H1 (cell line): ENCODE data around the gene ZNF500. TPM values are rescaled to one million over a fixed set of nuclear protein-coding genes. Genes with fewer than 3 reads are reported as not detected.

Source experiments
- CTCF ChIA-PET: fragments of 300-600 bp; sonication (Branson Sonifier 250); formaldehyde crosslinking; loops from one replicate; lab custom pipeline; 2021; ENCODE audit not compliant: partially characterized antibody; lab: Charles Lee
- POLR2A ChIA-PET: fragments of 300-600 bp; sonication (Branson Sonifier 250); formaldehyde crosslinking; loops from one replicate; lab custom pipeline; 2021; ENCODE audit warnings: inconsistent platforms; ENCODE audit not compliant: partially characterized antibody; lab: Charles Lee
- DNase-seq, 2 experiments: peaks; one replicate each; pipeline versions ENCODE4 v3.0.0 to v3.0.0-alpha.2; 2010 to 2022; ENCODE audit warnings: low spot score in 2 of 2, low read depth in 1 of 2, mixed read lengths in 1 of 2
- FAIRE-seq: peaks from 2 replicates; lab custom pipeline; 2011; peaks lifted over from hg19 to GRCh38; lab: Jason Lieb, UNC
- H2AFZ ChIP-seq: 2 replicates; pipeline ENCODE4 v1.8.1; 2012; ENCODE audit warnings: low read length, inconsistent platforms
- H2AK5ac ChIP-seq: 2 replicates; pipeline ENCODE4 v1.6.1; 2013; ENCODE audit warnings: low read depth, low read length
- H2BK120ac ChIP-seq: replicated peaks from 2 replicates; pipeline ENCODE3; 2013; ENCODE audit warnings: low read depth, low read length, inconsistent platforms
- H2BK12ac ChIP-seq: 2 replicates; pipeline ENCODE4 v1.6.1; 2013; ENCODE audit warnings: low read depth, low read length
- H2BK15ac ChIP-seq: 2 replicates; pipeline ENCODE4 v1.6.1; 2013; ENCODE audit warnings: low read length
- H2BK20ac ChIP-seq: 2 replicates; pipeline ENCODE4 v1.6.1; 2013; ENCODE audit warnings: low read length
- H2BK5ac ChIP-seq: 2 replicates; pipeline ENCODE4 v1.6.1; 2013; ENCODE audit warnings: low read depth, low read length
- H3K14ac ChIP-seq: 2 replicates; pipeline ENCODE4 v1.6.1; 2013; ENCODE audit warnings: inconsistent platforms; ENCODE audit not compliant: insufficient read length
- H3K18ac ChIP-seq: 2 replicates; pipeline ENCODE4 v1.6.1; 2013; ENCODE audit warnings: low read length; ENCODE audit errors: extremely low read depth
- H3K23ac ChIP-seq: 2 replicates; pipeline ENCODE4 v1.6.1; 2013; ENCODE audit warnings: inconsistent platforms; ENCODE audit not compliant: insufficient read length
- H3K23me2 ChIP-seq: 2 replicates; pipeline ENCODE4 v1.6.1; 2013; ENCODE audit warnings: low read depth, low read length
- H3K27ac ChIP-seq: 2 replicates; pipeline ENCODE4 v1.6.1; 2011; ENCODE audit warnings: low read depth, low read length, inconsistent platforms
- H3K27me3 ChIP-seq, 4 experiments: replicated peaks in 1 of 4; 1 replicate in 1 of 4; 2 replicates in 3 of 4; pipeline versions ENCODE4 v1.6.1 to v1.8.1; 2011 to 2013; ENCODE audit warnings: low read length in 3 of 4, mild to moderate bottlenecking in 3 of 4, inconsistent platforms in 2 of 4, mixed read lengths in 2 of 4, moderate library complexity in 1 of 4; ENCODE audit not compliant: control insufficient read depth in 3 of 4, insufficient read depth in 3 of 4; ENCODE audit errors: extremely low read depth in 1 of 4
- H3K36me3 ChIP-seq, 4 experiments: 2 replicates each; pipeline versions ENCODE4 v1.6.1 to v1.8.1; 2011 to 2013; ENCODE audit warnings: mild to moderate bottlenecking in 4 of 4, low read length in 3 of 4, moderate library complexity in 2 of 4, control low read depth in 1 of 4, inconsistent platforms in 1 of 4; ENCODE audit not compliant: insufficient read depth in 4 of 4, control insufficient read depth in 2 of 4
- H3K4ac ChIP-seq: replicated peaks from 2 replicates; pipeline ENCODE3; 2013; ENCODE audit warnings: low read length, low read depth, mixed read lengths, inconsistent platforms; ENCODE audit not compliant: insufficient read length
- H3K4me1 ChIP-seq, 4 experiments: replicated peaks in 1 of 4; 1 replicate in 1 of 4; 2 replicates in 3 of 4; pipeline versions ENCODE4 v1.6.1 to v1.8.1; 2011 to 2013; ENCODE audit warnings: low read length in 3 of 4, inconsistent platforms in 2 of 4, mixed read lengths in 1 of 4; ENCODE audit not compliant: insufficient read depth in 4 of 4, control insufficient read depth in 3 of 4
- H3K4me2 ChIP-seq, 2 experiments: 2 replicates each; pipeline versions ENCODE4 v1.6.1 to v1.8.1; 2011 to 2013; ENCODE audit warnings: low read depth in 2 of 2, low read length in 2 of 2, control low read depth in 1 of 2, inconsistent platforms in 1 of 2, mild to moderate bottlenecking in 1 of 2; ENCODE audit not compliant: insufficient read depth in 1 of 2
- H3K4me3 ChIP-seq, 4 experiments: fragments of 200-600, 300-600 bp in 1 of 4; sonication (generic), shearing (Covaris generic), sonication (Bioruptor Twin) in 1 of 4; 2 replicates each; pipeline versions ENCODE4 v1.5.1 to v1.8.1; 2011 to 2016; ENCODE audit warnings: low read length in 4 of 4, low read depth in 3 of 4, control low read depth in 2 of 4, inconsistent platforms in 2 of 4, mild to moderate bottlenecking in 2 of 4, mixed read lengths in 1 of 4, moderate library complexity in 1 of 4; ENCODE audit not compliant: insufficient read depth in 2 of 4; ENCODE audit errors: extremely low read depth in 1 of 4
- H3K56ac ChIP-seq: replicated peaks from 2 replicates; pipeline ENCODE3; 2013; ENCODE audit warnings: low read depth, mild to moderate bottlenecking, mixed read lengths, low read length, inconsistent platforms; ENCODE audit not compliant: insufficient read length
- H3K79me1 ChIP-seq: 2 replicates; pipeline ENCODE4 v1.6.1; 2013; ENCODE audit warnings: low read depth, low read length, control low read depth
- H3K79me2 ChIP-seq, 2 experiments: 2 replicates each; pipeline versions ENCODE4 v1.6.1 to v1.8.1; 2012 to 2013; ENCODE audit warnings: low read length in 2 of 2, mild to moderate bottlenecking in 2 of 2, inconsistent platforms in 1 of 2; ENCODE audit not compliant: insufficient read depth in 2 of 2, control insufficient read depth in 1 of 2
- H3K9ac ChIP-seq, 4 experiments: replicated peaks in 1 of 4; 1 replicate in 1 of 4; 2 replicates in 3 of 4; pipeline versions ENCODE4 v1.6.1 to v1.8.1; 2011 to 2013; ENCODE audit warnings: low read depth in 3 of 4, low read length in 3 of 4, control low read depth in 2 of 4, mild to moderate bottlenecking in 2 of 4, moderate library complexity in 2 of 4, inconsistent platforms in 1 of 4; ENCODE audit errors: extremely low read depth in 1 of 4
- H3K9me3 ChIP-seq, 2 experiments: 2 replicates each; pipeline versions ENCODE4 v1.6.1 to v1.8.1; 2012 to 2013; ENCODE audit warnings: mild to moderate bottlenecking in 2 of 2, moderate library complexity in 2 of 2, control low read depth in 1 of 2, inconsistent platforms in 1 of 2, low read depth in 1 of 2, low read length in 1 of 2, mixed read lengths in 1 of 2; ENCODE audit not compliant: insufficient read depth in 2 of 2
- H4K20me1 ChIP-seq, 2 experiments: replicated peaks in 1 of 2; 2 replicates each; pipeline versions ENCODE3 to v1.8.1; 2011 to 2013; ENCODE audit warnings: inconsistent platforms in 2 of 2, low read length in 2 of 2, mild to moderate bottlenecking in 1 of 2; ENCODE audit not compliant: insufficient read depth in 2 of 2, control insufficient read depth in 1 of 2
- H4K5ac ChIP-seq: 2 replicates; pipeline ENCODE4 v1.6.1; 2013; ENCODE audit warnings: low read length, low read depth, mixed read lengths, inconsistent platforms; ENCODE audit not compliant: insufficient read length
- H4K8ac ChIP-seq: 2 replicates; pipeline ENCODE4 v1.8.0; 2013; ENCODE audit warnings: mild to moderate bottlenecking, moderate library complexity, low read length, inconsistent platforms; ENCODE audit not compliant: insufficient read depth; ENCODE audit errors: extremely low read depth
- H4K91ac ChIP-seq: replicated peaks from 2 replicates; pipeline ENCODE3; 2013; ENCODE audit warnings: low read length, mixed read lengths, inconsistent platforms; ENCODE audit not compliant: insufficient read length
- ATF2 ChIP-seq: IDR thresholded peaks from 2 replicates; pipeline ENCODE4 v1.6.1; 2012; ENCODE audit warnings: low read length, inconsistent platforms
- ATF3 ChIP-seq: IDR thresholded peaks from 2 replicates; pipeline ENCODE4 v1.6.1; 2011; ENCODE audit warnings: low read depth, mild to moderate bottlenecking, low read length; ENCODE audit not compliant: insufficient read depth
- CEBPB ChIP-seq: IDR thresholded peaks from 2 replicates; pipeline ENCODE4 v1.6.1; 2012; ENCODE audit warnings: low read depth, low read length
- GABPA ChIP-seq: IDR thresholded peaks from 2 replicates; pipeline ENCODE4 v1.6.1; 2011; ENCODE audit warnings: mild to moderate bottlenecking, low read length, moderate library complexity, borderline replicate concordance; ENCODE audit not compliant: insufficient read depth
- KDM1A ChIP-seq: fragments of 200-600, 300-600 bp; sonication (generic); IDR thresholded peaks from 2 replicates; pipeline ENCODE4 v1.7.1; 2016; ENCODE audit warnings: mild to moderate bottlenecking, low read length, borderline replicate concordance
- MAFK ChIP-seq: IDR thresholded peaks from 2 replicates; pipeline ENCODE4 v1.6.1; 2012; ENCODE audit warnings: low read depth, mild to moderate bottlenecking, improper control_type of control experiment, low read length
- POLR2A ChIP-seq, 2 experiments: IDR thresholded peaks; 1 replicate in 1 of 2; 2 replicates in 1 of 2; pipeline ENCODE4 v1.6.1; 2011; ENCODE audit warnings: low read depth in 2 of 2, low read length in 2 of 2, mild to moderate bottlenecking in 2 of 2; ENCODE audit errors: control extremely low read depth in 1 of 2
- POLR2AphosphoS5 ChIP-seq: IDR thresholded peaks from 2 replicates; pipeline ENCODE4 v1.6.1; 2011; ENCODE audit warnings: low read depth, low read length
- POU5F1 ChIP-seq: IDR thresholded peaks from 2 replicates; pipeline ENCODE4 v1.6.1; 2011; ENCODE audit warnings: low read depth, mild to moderate bottlenecking, low read length, moderate library complexity
- RFX5 ChIP-seq: IDR thresholded peaks from 2 replicates; pipeline ENCODE4 v1.6.1; 2011; ENCODE audit warnings: low read depth, low read length, improper control_type of control experiment, borderline replicate concordance
- SIRT6 ChIP-seq: IDR thresholded peaks from one replicate; pipeline ENCODE4 v1.7.1; 2012; ENCODE audit warnings: low read length, inconsistent platforms
- SUZ12 ChIP-seq: fragments of 200-600 bp; sonication (generic); IDR thresholded peaks from 2 replicates; pipeline ENCODE4 v1.6.1; 2012; ENCODE audit warnings: mild to moderate bottlenecking, inconsistent platforms, low read length, moderate library complexity, mixed read lengths
- TAF1 ChIP-seq: IDR thresholded peaks from 2 replicates; pipeline ENCODE4 v1.6.1; 2011; ENCODE audit warnings: mild to moderate bottlenecking, low read depth, low read length
- whole genome bisulfite sequencing, 2 experiments: shearing (Covaris generic) in 1 of 2; methylation state at CpG; one replicate each; pipeline versions ENCODE4 v1.1.6 to v1.1.7; 2013 to 2015; ENCODE audit warnings: low lambda C conversion rate in 2 of 2, mixed read lengths in 2 of 2, inconsistent platforms in 1 of 2, low coverage in 1 of 2, missing lambda C conversion rate in 1 of 2; ENCODE audit not compliant: insufficient replicate concordance in 2 of 2, insufficient coverage in 1 of 2, insufficient read length in 1 of 2; ENCODE audit errors: extremely low coverage in 1 of 2, missing lambda C conversion rate in 1 of 2; 5-methylcytosine and 5-hydroxymethylcytosine counted together
- polyA plus RNA-seq, 7 experiments: library from polyadenylated mRNA; depleted of rRNA in 3 of 7; stranded (reverse) in 5 of 7; unstranded in 2 of 7; fragments of >200 nt in 5 of 7; fragments of 200-250 nt in 2 of 7; gene quantifications; 1 replicate in 5 of 7; 2 replicates in 1 of 7; 4 replicates in 1 of 7; pipeline versions ENCODE4 v1.2.1 to v1.2.3, GENCODE V29; 2011 to 2013; ENCODE audit warnings: missing spikeins in 2 of 7, mixed read lengths in 2 of 7
- total RNA-seq: library from RNA; stranded (reverse); fragmentation: NEBNext Ultra II Directional; extraction: Animal tissue kit (Norgen Biotek cat#: 25700); gene quantifications from 2 replicates; pipeline ENCODE4 v1.2.1, GENCODE V29; 2021

The ZNF500 gene
- total and polyA plus RNA-seq, 2 of the 8 experiments (the other 6 are each of a cell fraction or from before 2014, with no cell fraction given) = 10.3 to 10.4 TPM

GRCh38 chr16:4790261-4790660, 23.3 kb upstream of the ZNF500 start:
- H3K56ac ChIP-seq = no peak overlapping the region
- H2AFZ ChIP-seq = no peak overlapping the region
- H4K8ac ChIP-seq = no peak overlapping the region
- DNase-seq (no peak), FAIRE-seq (no peak)
- H2BK5ac ChIP-seq = no peak overlapping the region
- no peaks in the 10 kb centered on the region for H3K79me2 ChIP-seq
- no peak for TF ChIP-seq SIRT6
- no peak for TF ChIP-seq CEBPB
- TF ChIP-seq KDM1A = no peak
- no peak for TF ChIP-seq TAF1
- TF ChIP-seq SUZ12 = no peak
- TF ChIP-seq RFX5 = no peak
- TF ChIP-seq GABPA = no peak
- no peak for TF ChIP-seq POLR2A (IDR thresholded peaks at IDR 0.05; ENCODE audit: control extremely low read depth in 1 of 2, low read depth in 2 of 2, low read length in 2 of 2)
- no peak for TF ChIP-seq POU5F1
- no peak for TF ChIP-seq ATF2
- TF ChIP-seq POLR2AphosphoS5 = no peak
- TF ChIP-seq MAFK = no peak
- no peak for TF ChIP-seq ATF3
- peaks cover 0 to 13% (median 4%) of the 10 kb centered on the region in 4 experiments; a peak in 5 of 7 replicates for H3K4me1 ChIP-seq
- no peak overlapping the region for H3K27ac ChIP-seq
- POLR2A ChIA-PET = interaction anchor here (0.6 to 4.7 kb wide), 2 partner anchors 12 to 18 kb away, joined by 3 to 21 read pairs; partner anchors contain the start of gene ROGDI
- H3K4ac ChIP-seq = no peak overlapping the region
- no peaks in the 10 kb centered on the region; a peak in 1 of 7 replicates for H3K27me3 ChIP-seq
- no peak overlapping the region for H3K4me3 ChIP-seq
- no peak overlapping the region for H2BK15ac ChIP-seq
- no peaks in the 10 kb centered on the region for H3K79me1 ChIP-seq
- H3K9ac ChIP-seq = no peak overlapping the region
- H2AK5ac ChIP-seq = no peak overlapping the region
- H3K4me2 ChIP-seq = no peak overlapping the region
- CTCF ChIA-PET = interaction anchor here (0.7 to 0.9 kb wide), 2 partner anchors 205 to 283 kb away, joined by 3 read pairs; no protein-coding TSS in a partner anchor
- H4K20me1 ChIP-seq = no peaks in the 10 kb centered on the region
- no peak overlapping the region for H2BK12ac ChIP-seq
- H4K91ac ChIP-seq = no peak overlapping the region
- no peak overlapping the region for H2BK20ac ChIP-seq
- 89% methylated on average over 10 of the region's 10 CpGs; no CpG with 5 or more reads in 1 of the 2 experiments for WGBS, 2 experiments
- no peaks in the 10 kb centered on the region for H3K23me2 ChIP-seq
- H2BK120ac ChIP-seq = no peak overlapping the region
- no peaks in the 10 kb centered on the region for H3K9me3 ChIP-seq
- H3K23ac ChIP-seq = no peak overlapping the region
- H3K36me3 ChIP-seq = no peaks in the 10 kb centered on the region
- H4K5ac ChIP-seq = no peak overlapping the region
- no peak overlapping the region for H3K18ac ChIP-seq
- H3K14ac ChIP-seq = no peak overlapping the region
